ENCODE results near the gene ALG11.
"Not testable (repeated sequence)": the region's sequence is repeated elsewhere in the genome, so short reads cannot be mapped to it uniquely, and the experiment has no call there.

ALG11 gene

GRCh38 chr13:52029569-52029968 is 17.4 kb downstream of the ALG11 start:
- DNase-seq (ENCODE audit: low spot score): no peak

- not testable (repeated sequence) for DNase-seq (ENCODE audit: low spot score)
Observed at GRCh38 chr13:52030401-52030800, 18.2 kb downstream of the ALG11 start.

DNA sequence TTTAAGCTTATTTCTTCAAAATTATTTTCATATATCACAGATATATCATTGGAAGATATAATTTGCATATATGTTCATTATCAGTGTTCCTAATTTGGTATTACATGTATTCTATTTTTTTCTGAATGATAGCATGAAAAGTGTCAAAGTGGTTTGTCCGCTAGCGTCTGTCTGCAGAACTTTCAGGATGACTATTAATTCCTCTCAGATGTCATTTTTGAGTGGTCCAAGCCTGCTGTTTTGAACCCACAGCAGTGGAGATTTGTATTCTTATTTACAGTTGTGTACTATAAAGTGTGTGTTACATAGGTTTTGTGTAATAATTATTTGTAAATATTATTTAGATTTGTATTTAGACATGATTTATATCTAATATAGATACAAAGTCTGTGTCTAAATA is 20.8 kb downstream of the ALG11 start:
- no peak for DNase-seq (ENCODE audit: low spot score)

- DNase-seq (ENCODE audit: low spot score): no peak
Observed at GRCh38 chr13:52034616-52035226, 22.5 kb downstream of the ALG11 start.

DNA sequence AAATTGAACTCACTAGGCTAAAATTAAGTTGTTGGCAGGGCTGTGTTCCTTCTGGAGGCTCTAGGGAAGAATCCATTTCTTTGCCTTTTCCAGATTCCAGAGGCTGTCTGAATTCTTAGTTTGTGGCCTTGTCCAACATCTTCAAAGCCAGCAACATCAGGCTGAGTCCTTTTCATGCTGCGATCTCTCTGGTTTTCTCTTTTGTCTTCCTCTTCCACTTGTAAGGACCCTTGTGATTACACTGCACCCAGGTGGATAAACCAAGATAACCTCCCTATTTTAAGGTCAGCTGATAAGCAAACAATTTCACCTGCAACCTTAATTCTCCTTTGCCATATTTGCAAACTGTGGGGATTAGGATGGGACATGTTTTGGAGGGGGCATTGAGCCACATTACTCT is 23.8 kb downstream of the ALG11 start:
- DNase-seq (ENCODE audit: low spot score): no peak

DNA sequence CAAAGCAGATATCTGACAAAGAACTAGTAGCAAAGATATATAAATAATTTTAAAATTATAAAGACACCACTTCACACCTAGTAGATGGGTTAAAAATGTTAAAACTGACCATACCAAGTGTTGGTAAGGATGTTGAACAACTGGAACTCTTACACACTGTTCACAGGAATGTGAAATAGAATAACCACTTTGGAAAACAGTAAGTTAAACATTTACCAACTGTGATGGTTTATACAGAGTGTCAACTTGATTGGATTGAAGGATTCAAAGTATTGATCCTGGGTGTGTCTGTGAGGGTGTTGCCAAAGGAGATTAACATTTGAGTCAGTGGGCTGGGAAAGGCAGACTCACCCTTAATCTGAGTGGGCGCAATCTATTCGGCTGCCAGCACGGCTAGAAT is 31.5 kb downstream of the ALG11 start:
- no peak for DNase-seq (ENCODE audit: low spot score)

DNA sequence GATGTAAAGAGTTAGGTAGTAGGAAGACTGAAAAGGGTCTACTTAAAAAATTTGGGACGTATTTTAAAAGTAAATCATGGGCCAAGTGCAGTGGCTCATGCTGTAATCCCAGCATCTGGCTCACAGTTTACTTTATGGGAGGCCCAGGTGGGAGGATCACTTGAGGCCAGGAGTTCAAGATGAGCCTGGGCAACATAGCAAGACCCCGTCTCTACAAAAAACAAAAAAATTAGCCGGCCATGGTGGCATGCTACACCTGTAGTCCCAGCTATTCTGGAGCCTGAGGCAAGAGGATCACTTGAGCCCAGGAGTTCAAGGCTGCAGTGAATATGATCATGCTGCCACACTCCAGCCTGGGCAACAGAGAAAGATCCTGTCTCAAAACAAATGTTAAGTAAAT is 35.3 kb downstream of the ALG11 start:
- DNase-seq (ENCODE audit: low spot score): no peak

GRCh38 chr13:52048516-52048915 is 36.3 kb downstream of the ALG11 start:
- DNase-seq (ENCODE audit: low spot score): no peak

DNA sequence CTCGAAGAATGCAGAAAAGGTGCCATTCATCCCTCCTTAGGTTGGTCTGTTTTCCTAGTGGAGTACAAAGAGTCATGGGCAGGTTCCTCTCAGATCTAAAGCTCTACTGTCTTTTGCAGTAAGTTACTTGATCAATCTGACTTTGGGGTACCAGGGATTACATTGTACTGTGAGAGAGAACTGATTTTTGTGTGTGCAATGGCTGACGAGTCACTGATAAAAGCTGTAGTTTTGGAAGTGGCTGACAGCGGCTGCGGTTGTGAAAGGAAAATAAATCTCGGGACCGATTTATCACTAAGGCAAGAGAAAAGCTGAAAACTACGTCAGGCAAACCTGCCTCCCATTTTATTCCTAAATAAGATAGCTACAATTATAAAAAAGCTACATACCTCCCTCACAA is 39.2 kb downstream of the ALG11 start:
- DNase-seq (ENCODE audit: low spot score): no peak

- DNase-seq (ENCODE audit: low spot score): no peak
Observed at GRCh38 chr13:52053460-52053859, 41.3 kb downstream of the ALG11 start.

DNA sequence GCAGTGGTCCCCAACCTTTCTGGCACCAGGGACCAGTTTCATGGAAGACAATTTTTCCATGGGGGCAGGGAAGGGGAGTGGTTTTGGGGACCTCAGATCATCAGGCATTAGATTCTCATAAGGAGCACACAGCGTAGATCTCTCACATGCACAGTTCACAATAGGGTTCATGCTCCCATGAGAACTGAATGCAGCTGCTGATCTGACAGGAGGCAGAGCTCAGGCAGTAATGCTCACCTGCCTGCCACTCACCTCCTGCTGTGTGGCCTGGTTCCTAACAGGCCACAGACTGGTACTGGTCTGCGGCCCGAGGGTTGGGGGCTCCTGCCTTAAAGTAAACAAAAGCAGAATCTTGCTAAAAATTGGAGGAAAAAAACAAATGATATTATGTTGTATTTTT is 48.9 kb downstream of the ALG11 start:
- DNase-seq (ENCODE audit: low spot score): not testable (repeated sequence)

DNA sequence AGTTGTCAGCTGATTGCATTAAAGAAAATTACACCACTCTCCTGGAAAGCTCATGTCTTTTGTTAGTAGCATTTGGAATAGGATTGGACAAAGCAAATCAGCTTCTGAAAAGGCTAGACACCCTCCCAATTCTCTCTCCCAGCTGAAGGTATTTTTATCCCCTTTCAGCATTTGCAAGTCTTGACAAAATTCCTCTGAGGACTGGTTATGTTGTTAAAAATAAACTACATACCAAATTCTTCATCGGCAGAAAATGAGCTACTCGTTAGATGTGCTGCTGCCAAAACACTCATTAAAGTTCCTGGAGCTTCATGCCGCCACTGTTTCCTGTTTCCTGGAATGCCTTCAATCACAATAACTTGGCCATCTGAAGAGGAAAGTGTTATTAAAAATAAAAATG is 49.4 kb downstream of the ALG11 start:
- DNase-seq (ENCODE audit: low spot score): no peak

- DNase-seq (ENCODE audit: low spot score): no peak
Observed at GRCh38 chr13:52067237-52067636, 55.0 kb downstream of the ALG11 start.

GRCh38 chr13:52070929-52071523 is 58.8 kb downstream of the ALG11 start:
- no peak for DNase-seq (ENCODE audit: low spot score)
